H7 (cell line): ENCODE data around the gene CRIP3. TPM values are rescaled to one million over a fixed set of nuclear protein-coding genes. Genes with fewer than 3 reads are reported as not detected.
"Not testable (repeated sequence)": the region's sequence is repeated elsewhere in the genome, so short reads cannot be mapped to it uniquely, and the experiment has no call there.

Experiments used
- DNase-seq: peaks from one replicate; pipeline ENCODE4 v3.0.0; 2012
- H3K27me3 ChIP-seq: 2 replicates; pipeline ENCODE4 v1.6.0; 2011; ENCODE audit warnings: mild to moderate bottlenecking, low read length; ENCODE audit not compliant: control insufficient read depth, insufficient read depth
- H3K36me3 ChIP-seq: replicated peaks from 2 replicates; pipeline ENCODE4 v1.5.1; 2011; ENCODE audit warnings: low read length; ENCODE audit not compliant: control insufficient read depth, insufficient read depth
- H3K4me3 ChIP-seq: 2 replicates; pipeline ENCODE4 v1.5.1; 2011; ENCODE audit warnings: low read depth, mild to moderate bottlenecking, control low read depth, low read length, moderate library complexity; ENCODE audit not compliant: insufficient read depth
- total RNA-seq: library from RNA; depleted of rRNA; stranded (reverse); fragments of >200 nt; shearing (Covaris generic); gene quantifications from 2 replicates; pipeline ENCODE4 v1.2.3, GENCODE V29; 2014

The CRIP3 gene
- total RNA-seq, 1 experiment from 2014 or later: 20.1 TPM

GRCh38 chr6:43325876-43326275, 17.2 kb upstream of the CRIP3 start:
- no peaks in the 10 kb centered on the region for H3K36me3 ChIP-seq
- no peak overlapping the region for H3K4me3 ChIP-seq
- DNase-seq: no peak
- no peaks in the 10 kb centered on the region for H3K27me3 ChIP-seq

- Histone ChIP-seq H3K36me3 (no peaks in the 10 kb centered on the region), H3K4me3 (no peak overlapping the region), H3K27me3 (no peaks in the 10 kb centered on the region; the same call in 1 of the 2 replicates)
- DNase-seq: no peak
Measured at GRCh38 chr6:43318011-43318410, 9.4 kb upstream of the CRIP3 start.

GRCh38 chr6:43313813-43314212, 5.2 kb upstream of the CRIP3 start:
- no peak overlapping the region for H3K4me3 ChIP-seq
- peaks cover 2% of the 10 kb centered on the region for H3K27me3 ChIP-seq
- H3K36me3 ChIP-seq: no peaks in the 10 kb centered on the region
- DNase-seq: no peak

- H3K36me3 ChIP-seq: no peaks in the 10 kb centered on the region; the same call in 1 of the 2 replicates
- peaks cover 8% of the 10 kb centered on the region for H3K27me3 ChIP-seq
- H3K4me3 ChIP-seq: no peak overlapping the region
- no peak for DNase-seq
Measured at GRCh38 chr6:43311666-43312065, 3.0 kb upstream of the CRIP3 start.

GRCh38 chr6:43310624-43311023, 2.0 kb upstream of the CRIP3 start:
- no peak for DNase-seq
- H3K27me3 ChIP-seq: peaks cover 8% of the 10 kb centered on the region

GRCh38 chr6:43310134-43310533, 1.5 kb upstream of the CRIP3 start:
- Histone ChIP-seq H3K27me3 (peaks cover 8% of the 10 kb centered on the region), H3K36me3 (no peaks in the 10 kb centered on the region; the same call in none of the 2 replicates), H3K4me3 (no peak overlapping the region)
- no peak for DNase-seq

More at GRCh38 chr6:43310624-43311023, 2.0 kb upstream of the CRIP3 start:
- H3K36me3 ChIP-seq: no peaks in the 10 kb centered on the region; the same call in none of the 2 replicates
- no peak overlapping the region for H3K4me3 ChIP-seq

- Histone ChIP-seq H3K4me3 (peak overlapping the region; percentile 71), H3K36me3 (no peaks in the 10 kb centered on the region; the same call in none of the 2 replicates), H3K27me3 (peaks cover 8% of the 10 kb centered on the region)
- DNase-seq: no peak
Measured at GRCh38 chr6:43308990-43309477, 408 bp upstream of the CRIP3 start.

- H3K27me3 ChIP-seq: peaks cover 8% of the 10 kb centered on the region
- DNase-seq: no peak
- H3K4me3 ChIP-seq: no peak overlapping the region
- no peaks in the 10 kb centered on the region; the same call in none of the 2 replicates for H3K36me3 ChIP-seq
Measured at GRCh38 chr6:43307451-43308100, 1.1 kb downstream of the CRIP3 start.

GRCh38 chr6:43306086-43306485, 2.5 kb downstream of the CRIP3 start:
- DNase-seq: no peak
- no peak overlapping the region for H3K4me3 ChIP-seq

GRCh38 chr6:43304882-43305281, 3.7 kb downstream of the CRIP3 start:
- H3K36me3 ChIP-seq: no peaks in the 10 kb centered on the region; the same call in none of the 2 replicates
- no peak for DNase-seq
- H3K27me3 ChIP-seq: peaks cover 8% of the 10 kb centered on the region
- H3K4me3 ChIP-seq: no peak overlapping the region

More at GRCh38 chr6:43306086-43306485, 2.5 kb downstream of the CRIP3 start:
- H3K36me3 ChIP-seq: no peaks in the 10 kb centered on the region; the same call in none of the 2 replicates
- peaks cover 8% of the 10 kb centered on the region for H3K27me3 ChIP-seq

GRCh38 chr6:43304361-43304760, 4.3 kb downstream of the CRIP3 start:
- DNase-seq: peak; percentile 11
- Histone ChIP-seq H3K4me3 (no peak overlapping the region), H3K36me3 (no peaks in the 10 kb centered on the region; the same call in none of the 2 replicates), H3K27me3 (peaks cover 8% of the 10 kb centered on the region)

GRCh38 chr6:43303751-43304331, 4.8 kb downstream of the CRIP3 start:
- no peaks in the 10 kb centered on the region; the same call in none of the 2 replicates for H3K36me3 ChIP-seq
- no peak overlapping the region for H3K4me3 ChIP-seq
- peak; percentile 21 for DNase-seq
- H3K27me3 ChIP-seq: peaks cover 6% of the 10 kb centered on the region

GRCh38 chr6:43303006-43303405, 5.6 kb downstream of the CRIP3 start:
- not testable (repeated sequence) for H3K4me3 ChIP-seq, H3K36me3 ChIP-seq, H3K27me3 ChIP-seq
- peak; percentile 7 for DNase-seq

- Histone ChIP-seq H3K27me3 (no peaks in the 10 kb centered on the region), H3K4me3 (no peak overlapping the region), H3K36me3 (no peaks in the 10 kb centered on the region; the same call in none of the 2 replicates)
- DNase-seq: peak; percentile 36
Measured at GRCh38 chr6:43302126-43302525, 6.5 kb downstream of the CRIP3 start.
